Ishikawa (cell line): ENCODE data around the gene CDH2.

ENCODE experiments used
- CEBPB ChIP-seq: IDR thresholded peaks from 2 replicates; pipeline ENCODE4 v1.6.1; 2012
- CREB1 ChIP-seq: IDR thresholded peaks from 2 replicates; pipeline ENCODE4 v1.6.1; 2012; ENCODE audit warnings: low read depth
- EGR1 ChIP-seq: IDR thresholded peaks from 2 replicates; pipeline ENCODE4 v1.6.1; 2012
- EP300 ChIP-seq: IDR thresholded peaks from 2 replicates; pipeline ENCODE4 v1.6.1; 2012; ENCODE audit warnings: borderline replicate concordance
- FOXM1 ChIP-seq: IDR thresholded peaks from 2 replicates; pipeline ENCODE4 v1.6.1; 2012; ENCODE audit warnings: low read depth, borderline replicate concordance
- NFIC ChIP-seq: IDR thresholded peaks from 2 replicates; pipeline ENCODE4 v1.6.1; 2012
- RAD21 ChIP-seq: IDR thresholded peaks from 2 replicates; pipeline ENCODE4 v1.6.1; 2012; ENCODE audit warnings: low read depth
- TAF1 ChIP-seq: IDR thresholded peaks from 2 replicates; pipeline ENCODE4 v1.6.1; 2012; ENCODE audit warnings: low read depth, mild to moderate bottlenecking
- TCF12 ChIP-seq: IDR thresholded peaks from 2 replicates; pipeline ENCODE4 v1.6.1; 2012; ENCODE audit warnings: low read depth
- TEAD4 ChIP-seq: IDR thresholded peaks from 2 replicates; pipeline ENCODE4 v1.6.1; 2012
- USF1 ChIP-seq: IDR thresholded peaks from 2 replicates; pipeline ENCODE4 v1.6.1; 2012
- YY1 ChIP-seq: IDR thresholded peaks from 2 replicates; pipeline ENCODE4 v1.6.1; 2012; ENCODE audit warnings: low read depth
- ZBTB7A ChIP-seq: IDR thresholded peaks from 2 replicates; pipeline ENCODE4 v1.6.1; 2012; ENCODE audit warnings: low read depth
- TF ChIP-seq, protein P1 (sequence below): IDR thresholded peaks from 2 replicates; pipeline ENCODE4 v1.6.1; 2012; ENCODE audit warnings: low read depth, mild to moderate bottlenecking
- TF ChIP-seq, protein P2 (sequence below): IDR thresholded peaks from 2 replicates; pipeline ENCODE4 v1.6.1; 2012

CDH2 gene

DNA sequence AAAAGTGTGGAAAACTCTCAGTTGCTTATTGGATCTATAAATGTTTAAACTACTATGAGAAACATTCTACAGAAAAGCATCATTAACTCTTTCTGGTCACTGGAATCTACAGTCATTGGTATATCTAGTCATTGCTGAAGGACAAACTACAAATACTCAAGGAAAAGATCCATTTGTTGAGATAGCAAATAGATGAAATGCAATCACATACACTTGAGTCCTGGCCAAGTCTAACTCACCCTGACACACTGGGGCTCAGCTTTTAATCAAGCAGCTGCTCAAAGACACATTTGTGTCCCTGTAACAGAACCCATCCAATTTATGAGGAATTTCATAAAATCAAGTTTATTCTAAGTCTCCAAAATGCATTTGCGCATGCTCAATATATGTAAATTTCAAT is 68.7 kb downstream of the CDH2 start:
- TF ChIP-seq CREB1 (no peak), RAD21 (no peak), FOXM1 (no peak)
- TF ChIP-seq, protein P1, sequence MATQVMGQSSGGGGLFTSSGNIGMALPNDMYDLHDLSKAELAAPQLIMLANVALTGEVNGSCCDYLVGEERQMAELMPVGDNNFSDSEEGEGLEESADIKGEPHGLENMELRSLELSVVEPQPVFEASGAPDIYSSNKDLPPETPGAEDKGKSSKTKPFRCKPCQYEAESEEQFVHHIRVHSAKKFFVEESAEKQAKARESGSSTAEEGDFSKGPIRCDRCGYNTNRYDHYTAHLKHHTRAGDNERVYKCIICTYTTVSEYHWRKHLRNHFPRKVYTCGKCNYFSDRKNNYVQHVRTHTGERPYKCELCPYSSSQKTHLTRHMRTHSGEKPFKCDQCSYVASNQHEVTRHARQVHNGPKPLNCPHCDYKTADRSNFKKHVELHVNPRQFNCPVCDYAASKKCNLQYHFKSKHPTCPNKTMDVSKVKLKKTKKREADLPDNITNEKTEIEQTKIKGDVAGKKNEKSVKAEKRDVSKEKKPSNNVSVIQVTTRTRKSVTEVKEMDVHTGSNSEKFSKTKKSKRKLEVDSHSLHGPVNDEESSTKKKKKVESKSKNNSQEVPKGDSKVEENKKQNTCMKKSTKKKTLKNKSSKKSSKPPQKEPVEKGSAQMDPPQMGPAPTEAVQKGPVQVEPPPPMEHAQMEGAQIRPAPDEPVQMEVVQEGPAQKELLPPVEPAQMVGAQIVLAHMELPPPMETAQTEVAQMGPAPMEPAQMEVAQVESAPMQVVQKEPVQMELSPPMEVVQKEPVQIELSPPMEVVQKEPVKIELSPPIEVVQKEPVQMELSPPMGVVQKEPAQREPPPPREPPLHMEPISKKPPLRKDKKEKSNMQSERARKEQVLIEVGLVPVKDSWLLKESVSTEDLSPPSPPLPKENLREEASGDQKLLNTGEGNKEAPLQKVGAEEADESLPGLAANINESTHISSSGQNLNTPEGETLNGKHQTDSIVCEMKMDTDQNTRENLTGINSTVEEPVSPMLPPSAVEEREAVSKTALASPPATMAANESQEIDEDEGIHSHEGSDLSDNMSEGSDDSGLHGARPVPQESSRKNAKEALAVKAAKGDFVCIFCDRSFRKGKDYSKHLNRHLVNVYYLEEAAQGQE = no peak

DNA sequence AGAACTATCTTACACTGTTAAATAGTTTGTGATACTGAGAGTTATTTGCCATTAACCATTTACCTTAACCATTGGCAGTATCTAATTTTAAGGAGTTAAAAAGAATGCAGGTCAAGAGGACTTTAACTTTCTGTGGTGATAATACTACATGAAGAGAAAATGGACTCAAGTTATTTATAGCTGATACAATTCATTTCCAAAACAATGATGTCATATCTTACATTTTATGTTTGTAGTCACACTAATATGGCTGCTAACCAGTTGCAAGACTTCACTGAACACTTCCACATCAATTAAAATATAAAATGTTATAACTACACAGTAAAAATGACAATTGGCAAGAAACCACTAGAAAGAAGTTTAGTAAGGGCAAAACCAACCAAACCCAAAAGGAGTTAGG is 77.7 kb downstream of the CDH2 start:
- no peak for TF ChIP-seq USF1
- TF ChIP-seq FOXM1 = no peak
- no peak for TF ChIP-seq EP300
- no peak for TF ChIP-seq TEAD4
- no peak for TF ChIP-seq EGR1
- TF ChIP-seq CREB1 = no peak
- no peak for TF ChIP-seq ZBTB7A
- TF ChIP-seq TAF1 = no peak
- TF ChIP-seq NFIC = no peak
- no peak for TF ChIP-seq CEBPB
- no peak for TF ChIP-seq RAD21
- TF ChIP-seq, protein P2, sequence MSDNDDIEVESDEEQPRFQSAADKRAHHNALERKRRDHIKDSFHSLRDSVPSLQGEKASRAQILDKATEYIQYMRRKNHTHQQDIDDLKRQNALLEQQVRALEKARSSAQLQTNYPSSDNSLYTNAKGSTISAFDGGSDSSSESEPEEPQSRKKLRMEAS = no peak
- TF ChIP-seq, protein P1 = no peak

- TF ChIP-seq NFIC (no peak), EP300 (no peak), TEAD4 (no peak), FOXM1 (no peak), YY1 (no peak), EGR1 (no peak), TAF1 (no peak)
These were observed 81.3 kb downstream of the CDH2 start for GRCh38 chr18:28095631-28096030.

- TF ChIP-seq NFIC = no peak
- no peak for TF ChIP-seq EGR1
These were observed 81.9 kb downstream of the CDH2 start for GRCh38 chr18:28095041-28095440.

DNA sequence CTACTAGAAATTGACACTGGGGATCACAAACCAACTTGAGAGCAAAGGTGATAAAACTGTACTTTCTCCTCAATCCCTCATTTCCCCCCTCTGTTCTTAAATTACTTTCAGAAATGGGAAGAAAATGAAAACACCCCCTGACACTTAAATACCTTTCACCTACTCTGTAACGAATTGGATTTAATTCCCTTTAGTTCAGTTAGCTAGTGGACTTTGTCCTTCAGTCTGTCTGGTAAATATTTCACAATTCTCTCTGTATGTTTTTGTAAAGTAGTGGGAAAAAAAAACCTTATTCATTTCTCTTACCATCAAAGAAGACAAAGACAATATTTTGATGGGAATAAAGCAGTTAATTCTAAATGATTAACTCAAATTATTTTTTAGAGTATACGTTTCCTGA is 85.7 kb downstream of the CDH2 start:
- TF ChIP-seq NFIC (no peak), EP300 (no peak), TAF1 (no peak), TCF12 (no peak), CEBPB (no peak), CREB1 (no peak)
- TF ChIP-seq, protein P2 = no peak

DNA sequence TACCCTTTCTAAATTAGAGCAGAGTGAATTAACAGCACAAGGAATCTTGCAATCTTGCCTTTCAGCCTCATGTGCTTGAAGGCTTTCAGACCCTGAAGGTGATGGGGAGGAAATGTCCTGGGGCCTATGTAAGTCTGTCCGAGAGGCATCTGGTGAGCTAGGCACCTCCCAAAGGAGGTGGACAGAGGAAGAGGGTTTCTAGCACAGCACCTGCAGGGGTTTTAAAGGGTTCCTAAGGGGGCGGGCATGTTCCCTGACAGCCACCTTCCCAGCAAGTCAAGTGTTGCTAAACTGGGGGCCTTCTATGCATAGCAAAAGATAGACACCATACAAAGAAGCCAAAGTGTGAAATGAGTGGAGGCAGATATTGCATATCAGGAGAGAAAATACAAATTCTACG is 88.5 kb downstream of the CDH2 start:
- TF ChIP-seq, protein P2 = no peak
- TF ChIP-seq EGR1 (no peak), TAF1 (no peak), TEAD4 (no peak), CREB1 (no peak), RAD21 (no peak)

- TF ChIP-seq, protein P1 = no peak
- TF ChIP-seq, protein P2 = no peak
- TF ChIP-seq NFIC (no peak), YY1 (no peak), EP300 (no peak), EGR1 (no peak), TAF1 (no peak), TCF12 (no peak), CEBPB (no peak), TEAD4 (no peak), RAD21 (no peak), FOXM1 (no peak), USF1 (no peak), CREB1 (no peak)
These were observed 90.0 kb downstream of the CDH2 start for GRCh38 chr18:28086670-28087552.
